Adrenal gland (tissue), 12 donors: ENCODE results near the gene ZNF26. TPM values are rescaled to one million over a fixed set of nuclear protein-coding genes. Genes with fewer than 3 reads are reported as not detected.

Source experiments
- DNase-seq, 7 donors: peaks; one replicate each; pipeline ENCODE4 v3.0.0-alpha.2; 2019 to 2020
- H3K27ac ChIP-seq, 5 donors: fragments of 200-600 bp; sonication (generic) in 4 of 5; 1 replicate in 3 of 5; 2 replicates in 2 of 5; pipeline versions ENCODE4 v1.5.1 to v1.8.0; 2016 to 2020; ENCODE audit warnings: mild to moderate bottlenecking in 1 of 5
- H3K27me3 ChIP-seq: fragments of 200-600 bp; 2 replicates; pipeline ENCODE4 v1.8.0; 2021
- H3K36me3 ChIP-seq, 2 donors: fragments of 200-600 bp; replicated peaks in 1 of 2; 1 replicate in 1 of 2; 2 replicates in 1 of 2; pipeline versions ENCODE4 v1.5.1 to v1.8.0; 2018 to 2022
- H3K4me1 ChIP-seq, 2 donors: fragments of 200-600 bp; replicated peaks in 1 of 2; 1 replicate in 1 of 2; 2 replicates in 1 of 2; pipeline versions ENCODE4 v1.5.1 to v1.8.0; 2018 to 2021
- H3K4me3 ChIP-seq, 4 donors: fragments of 200-600 bp; sonication (generic) in 3 of 4; one replicate each; pipeline ENCODE4 v1.5.1; 2016 to 2018
- H3K9me3 ChIP-seq, 3 donors: fragments of 200-600 bp; sonication (generic) in 1 of 3; replicated peaks in 1 of 3; 1 replicate in 2 of 3; 2 replicates in 1 of 3; pipeline versions ENCODE4 v1.5.1 to v1.8.0; 2016 to 2021
- CTCF ChIP-seq, 6 experiments: fragments of 450-650 bp in 4 of 6; fragments of 200-600 bp in 2 of 6; sonication (generic) in 1 of 6; IDR thresholded peaks; 1 replicate in 5 of 6; 2 replicates in 1 of 6; pipeline versions ENCODE4 v1.5.1 to v1.8.0; 2016 to 2021; ENCODE audit warnings: antibody characterized with exemption in 6 of 6, mild to moderate bottlenecking in 2 of 6, moderate library complexity in 1 of 6
- POLR2A ChIP-seq, 2 donors: fragments of 450-650 bp; IDR thresholded peaks; one replicate each; pipeline ENCODE4 v1.6.1; 2017; ENCODE audit warnings: antibody characterized with exemption in 2 of 2, mild to moderate bottlenecking in 2 of 2, moderate library complexity in 1 of 2
- WGBS, 4 donors: extraction: QIAGEN DNeasy Blood & Tissue Kit in 2 of 4; methylation state at CpG; one replicate each; pipeline versions ENCODE4 v1.1.5 to v1.1.7; 2013 to 2017; 5-methylcytosine and 5-hydroxymethylcytosine counted together
- intact Hi-C, 2 donors: fragments of 100-400 bp; cut with DNase I; formaldehyde crosslinking; loops; one replicate each; pipeline versions ENCODE4 v1.14.1 to v1.15.0; 2022 to 2023
- polyA plus RNA-seq, 3 donors: library from polyadenylated mRNA; stranded (reverse); fragments of 200-250 nt in 2 of 3; fragments of 350-450 nt in 1 of 3; fragmentation: Illumina TruSeq in 1 of 3; extraction: RNeasy Lipid Tissue Mini Kit (QIAGEN cat#74804) in 1 of 3; gene quantifications; one replicate each; pipeline ENCODE4 v1.2.3, GENCODE V29; 2013 to 2014
- total RNA-seq, 9 donors: library from RNA; depleted of rRNA in 4 of 9; stranded (reverse); fragments of >200 nt in 4 of 9; fragments of 120-200 nt in 1 of 9; fragmentation: NEBNext Ultra II Directional in 1 of 9; extraction: Animal tissue kit (Norgen Biotek cat#: 25700) in 1 of 9; gene quantifications; one replicate each; pipeline versions ENCODE4 v1.1.0 to v1.2.4, GENCODE V29; 2013 to 2023
- donor health status: healthy with polysubstance abuse.
- donor health status: Bipolar disorder and iron deficiency.
- donor health status: DM: yes; HTN: yes; CAD: no.
- donor health status: DM: no; HTN: no; CAD: no.
- donor health status: DM: no; HTN: no; CAD: no.
- donor health status: DM: yes; HTN: yes; CAD: no.

ZNF26 gene
- total and polyA plus RNA-seq, 12 donors: 1.1 to 13.4 (median 8.9) TPM

GRCh38 chr12:132953771-132954170 lies 32.4 kb upstream of the ZNF26 start:
- peaks cover 7 to 18% of the 10 kb centered on the region in 2 donors for H3K4me1 ChIP-seq
- peaks cover 0 to 8% (median 0%) of the 10 kb centered on the region in 3 donors for H3K9me3 ChIP-seq
- no peaks in the 10 kb centered on the region for H3K27me3 ChIP-seq
- 96 to 99% (median 97%) methylated on average over 7 of the region's 7 CpGs for WGBS, 4 donors
- intact Hi-C loops: no loop called here
- H3K4me3 ChIP-seq: no peak overlapping the region
- no peak overlapping the region for H3K27ac ChIP-seq
- no peaks in the 10 kb centered on the region for H3K36me3 ChIP-seq
- peak in 1 of 7 donors; percentile 42 for DNase-seq
- TF ChIP-seq POLR2A (IDR thresholded peaks at IDR 0.05) (no peak), CTCF (IDR thresholded peaks at IDR 0.05) (no peak)

GRCh38 chr12:132954471-132955048 lies 31.6 kb upstream of the ZNF26 start:
- TF ChIP-seq CTCF (IDR thresholded peaks at IDR 0.05): no peak
- TF ChIP-seq POLR2A (IDR thresholded peaks at IDR 0.05): no peak
- WGBS, 4 donors: 83 to 95% (median 86%) methylated on average over 14 of the region's 14 CpGs
- peak in 1 of 7 donors; percentile 40 for DNase-seq
- Histone ChIP-seq H3K4me3 (peak overlapping the region in 2 of 4 donors; percentile 54 to 94), H3K9me3 (peaks cover 0 to 7% (median 0%) of the 10 kb centered on the region in 3 donors), H3K27ac (peak overlapping the region in 3 of 5 donors; percentile 62 to 93 (median 90)), H3K36me3 (no peaks in the 10 kb centered on the region), H3K27me3 (no peaks in the 10 kb centered on the region), H3K4me1 (peaks cover 7 to 18% of the 10 kb centered on the region in 2 donors)
- intact Hi-C loops: no loop called here

- Histone ChIP-seq H3K4me1 (peaks cover 7 to 18% of the 10 kb centered on the region in 2 donors), H3K27ac (peak overlapping the region in 4 of 5 donors; percentile 62 to 93 (median 90)), H3K4me3 (peak overlapping the region in 3 of 4 donors; percentile 13 to 94 (median 54)), H3K36me3 (no peaks in the 10 kb centered on the region), H3K27me3 (no peaks in the 10 kb centered on the region), H3K9me3 (peaks cover 0 to 2% (median 0%) of the 10 kb centered on the region in 3 donors)
- TF ChIP-seq CTCF (IDR thresholded peaks at IDR 0.05) (no peak), POLR2A (IDR thresholded peaks at IDR 0.05) (no peak)
- peak; percentile 33 to 71 (median 56) for DNase-seq
- intact Hi-C loops: no loop called here
- 8 to 15% (median 13%) methylated on average over 32 to 39 of the region's 39 CpGs for WGBS, 4 donors
Observed at GRCh38 chr12:132955094-132956010, 30.8 kb upstream of the ZNF26 start.
